K562 (cell line): ENCODE results near the gene TRIM65. TPM values are rescaled to one million over a fixed set of nuclear protein-coding genes. Genes with fewer than 3 reads are reported as not detected.

Source experiments
- ARID3B ChIP-seq: fragments of 250-450 bp; sonication (Bioruptor Pico); IDR thresholded peaks from 2 replicates; pipeline ENCODE4 v1.4.0; 2020; ENCODE audit warnings: borderline replicate concordance
- ATF4 ChIP-seq: fragments of 450-650 bp; formaldehyde crosslinking; IDR thresholded peaks from 2 replicates; pipeline ENCODE4 v1.4.0; 2022; ENCODE audit warnings: mild to moderate bottlenecking, moderate library complexity
- BRF1 ChIP-seq: IDR thresholded peaks from 3 replicates; pipeline ENCODE4 v1.6.1; 2011; ENCODE audit warnings: borderline replicate concordance, mild to moderate bottlenecking; ENCODE audit not compliant: insufficient read length; ENCODE audit errors: extremely low read depth
- CHD4 ChIP-seq: fragments of 200-600 bp; sonication (generic); IDR thresholded peaks from 3 replicates; pipeline ENCODE4 v1.6.1; 2012; ENCODE audit warnings: low read depth, mild to moderate bottlenecking, mixed read lengths, low read length, inconsistent platforms; ENCODE audit not compliant: insufficient read depth, insufficient replicate concordance, poor library complexity, severe bottlenecking
- CREB3 ChIP-seq: fragments of 450-650 bp; conservative IDR thresholded peaks from 2 replicates; pipeline ENCODE4 v1.6.1; 2016; ENCODE audit warnings: missing genetic modification characterization, low read depth, mild to moderate bottlenecking, missing compliant biosample characterization, moderate library complexity
- CXXC5 ChIP-seq: fragments of 250-450 bp; sonication (Bioruptor Pico); IDR thresholded peaks from 2 replicates; pipeline ENCODE4 v1.8.0; 2022; ENCODE audit warnings: inconsistent platforms, mild to moderate bottlenecking, moderate library complexity
- ELF2 ChIP-seq: fragments of 250-450 bp; sonication (Bioruptor Pico); IDR thresholded peaks from 2 replicates; pipeline ENCODE4 v1.5.0; 2021; ENCODE audit warnings: mild to moderate bottlenecking
- FOXM1 ChIP-seq, 2 experiments: fragments of 450-650 bp in 1 of 2; sonication (generic) in 1 of 2; formaldehyde crosslinking in 1 of 2; IDR thresholded peaks; 2 replicates each; pipeline versions ENCODE4 v1.6.1 to v1.9.0; 2017 to 2022; ENCODE audit warnings: low read depth in 2 of 2, mild to moderate bottlenecking in 2 of 2, missing genetic modification reagents in 1 of 2, moderate library complexity in 1 of 2
- GABPA ChIP-seq: fragments of 200-800 bp; sonication (Bioruptor generic); conservative IDR thresholded peaks from 2 replicates; pipeline ENCODE4 v1.6.1; 2016; ENCODE audit warnings: low read depth, missing genetic modification characterization, missing compliant biosample characterization
- GTF3C2 ChIP-seq: IDR thresholded peaks from 3 replicates; pipeline ENCODE4 v1.6.1; 2011; ENCODE audit warnings: borderline replicate concordance, mild to moderate bottlenecking, moderate library complexity; ENCODE audit not compliant: insufficient read length; ENCODE audit errors: extremely low read depth
- HCFC1 ChIP-seq: IDR thresholded peaks from 2 replicates; pipeline ENCODE4 v1.6.1; 2012; ENCODE audit warnings: low read depth, low read length, improper control_type of control experiment
- HNRNPH1 ChIP-seq: fragments of 200-400 bp; formaldehyde crosslinking; optimal IDR thresholded peaks from 2 replicates; pipeline ENCODE3; 2017; ENCODE audit warnings: low read depth, mild to moderate bottlenecking, low read length, moderate library complexity
- IRF2 ChIP-seq: sonication (generic); formaldehyde crosslinking; IDR thresholded peaks from 2 replicates; pipeline ENCODE4 v1.8.1; 2022; ENCODE audit warnings: mild to moderate bottlenecking, missing genetic modification reagents
- LARP7 ChIP-seq: fragments of 450-650 bp; IDR thresholded peaks from 2 replicates; pipeline ENCODE4 v1.6.1; 2016
- MCM2 ChIP-seq: fragments of 450-650 bp; IDR thresholded peaks from 2 replicates; pipeline ENCODE4 v1.6.1; 2017; ENCODE audit warnings: low read depth, mild to moderate bottlenecking
- MIER1 ChIP-seq: fragments of 450-650 bp; IDR thresholded peaks from 2 replicates; pipeline ENCODE4 v1.6.1; 2016; ENCODE audit warnings: antibody characterized with exemption, mild to moderate bottlenecking, low read depth
- PHTF2 ChIP-seq: fragments of 250-450 bp; sonication (Bioruptor Pico); IDR thresholded peaks from 2 replicates; pipeline ENCODE4 v1.5.0; 2021; ENCODE audit warnings: mild to moderate bottlenecking
- TOE1 ChIP-seq, 2 experiments: fragments of 450-650 bp in 1 of 2; sonication (generic) in 1 of 2; formaldehyde crosslinking in 1 of 2; IDR thresholded peaks; 2 replicates each; pipeline versions ENCODE4 v1.7.1 to v1.8.0; 2016 to 2022; ENCODE audit warnings: borderline replicate concordance in 2 of 2, mild to moderate bottlenecking in 2 of 2, antibody characterized with exemption in 1 of 2, inconsistent platforms in 1 of 2, low read depth in 1 of 2, missing genetic modification reagents in 1 of 2, moderate library complexity in 1 of 2
- TRIM28 ChIP-seq: fragments of 450-650 bp; IDR thresholded peaks from 2 replicates; pipeline ENCODE4 v1.6.1; 2017
- ZNF778 ChIP-seq: fragments of 450-650 bp; formaldehyde crosslinking; IDR thresholded peaks from 2 replicates; pipeline ENCODE4 v1.4.0; 2020; ENCODE audit warnings: mild to moderate bottlenecking, moderate library complexity
- polyA plus RNA-seq, 8 experiments: library from polyadenylated mRNA; depleted of rRNA in 4 of 8; stranded (reverse) in 5 of 8; unstranded in 3 of 8; fragments of >200 nt; fragmentation: Nextera tagmentation in 2 of 8; fragmentation: Illumina TruSeq in 1 of 8; extraction: Ambion mirVana in 2 of 8; extraction: Trizol in 1 of 8; gene quantifications; 2 replicates each; pipeline versions ENCODE4 v1.2.1 to v1.2.3, GENCODE V29; 2011 to 2014; ENCODE audit warnings: inconsistent platforms in 1 of 8, missing spikeins in 1 of 8
- total RNA-seq, 7 experiments: library from RNA; depleted of rRNA in 6 of 7; stranded (reverse); fragments of >200 nt in 6 of 7; fragmentation: Illumina TruSeq in 2 of 7; extraction: Trizol in 2 of 7; gene quantifications; 2 replicates each; pipeline versions ENCODE4 v1.2.1 to v1.2.3, GENCODE V29; 2011 to 2021; ENCODE audit warnings: low replicate concordance in 1 of 7

TRIM65 gene
- total and polyA plus RNA-seq, 9 of the 15 experiments (the other 6 are each of a cell fraction or from before 2014, with no cell fraction given), result 2.8 to 45.7 (median 22.9) TPM

- TF ChIP-seq CHD4 (no peak), CXXC5 (peak; percentile 90), HCFC1 (0 out of 2 replicates have a peak, but pooled peaks have one; percentile 9), PHTF2 (CRISPR knock-in tag) (no peak), LARP7 (no peak), ELF2 (CRISPR knock-in tag) (no peak), TRIM28 (no peak), MIER1 (no peak), BRF1 (no peak), IRF2 (no peak), ZNF778 (CRISPR knock-in tag) (no peak), FOXM1 (IDR thresholded peaks at IDR 0.05; ENCODE audit: low read depth) (no peak), FOXM1 (CRISPR knock-in tag; IDR thresholded peaks at IDR 0.05; ENCODE audit: low read depth) (no peak), GABPA (tag) (peak; percentile 51; the same call in 1 of the 2 replicates), ARID3B (CRISPR knock-in tag) (no peak), HNRNPH1 (no peak), CREB3 (tag) (no peak), MCM2 (no peak), TOE1 (IDR thresholded peaks at IDR 0.05; ENCODE audit: borderline replicate concordance) (no peak), TOE1 (CRISPR knock-in tag; IDR thresholded peaks at IDR 0.05; ENCODE audit: borderline replicate concordance, low read depth) (no peak), GTF3C2 (no peak), ATF4 (CRISPR knock-in tag) (no peak)
Measured at GRCh38 chr17:75896415-75897159, at the start of gene TRIM65 (continued).
